ENCODE measurements around the gene CCR6. TPM values are rescaled to one million over a fixed set of nuclear protein-coding genes. Genes with fewer than 3 reads are reported as not detected.

Gene CCR6
- total RNA-seq, 1 experiment from 2014 or later: not detected

DNA sequence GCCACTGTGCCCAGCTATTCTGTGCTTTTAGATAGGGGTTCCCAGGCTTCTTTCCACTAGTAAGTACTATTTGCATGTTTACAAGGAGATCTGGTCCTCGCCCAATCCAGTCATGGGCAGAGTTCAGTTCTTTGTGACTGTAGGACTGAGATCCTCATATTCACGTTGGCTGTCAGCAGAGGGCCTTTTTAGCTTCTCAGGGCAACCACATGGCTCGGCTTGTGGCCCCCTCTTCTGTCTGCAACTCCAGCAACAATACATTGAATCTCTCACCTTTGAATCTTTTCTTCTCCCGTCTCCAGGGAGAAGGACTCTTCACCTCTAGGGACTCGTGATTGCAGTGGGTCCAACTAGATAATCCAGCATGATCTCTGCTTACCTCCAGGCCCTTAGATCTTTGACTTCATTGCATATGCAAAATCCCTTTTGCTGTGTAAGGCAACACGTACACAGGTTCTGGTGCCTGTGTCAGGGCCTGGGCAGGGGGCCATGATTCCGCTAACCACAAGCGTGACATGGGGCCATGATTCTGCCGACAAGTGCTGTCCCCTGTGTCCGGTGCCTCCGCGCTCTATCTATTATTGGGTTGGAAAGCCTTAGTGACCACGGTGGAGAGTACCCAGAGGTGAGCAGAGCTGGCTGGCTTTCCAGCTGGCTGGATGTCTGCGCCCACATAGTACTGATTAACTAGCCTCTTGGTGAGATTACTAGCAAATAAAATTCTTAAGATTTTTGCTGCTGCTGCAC is 5.1 kb downstream of the CCR6 start:
- no peaks in the 10 kb centered on the region for H3K9me3 ChIP-seq
- no peak overlapping the region for H3K4me3 ChIP-seq
- no peak for DNase-seq
- H3K36me3 ChIP-seq: no peaks in the 10 kb centered on the region
- no peaks in the 10 kb centered on the region for H3K27me3 ChIP-seq

DNA sequence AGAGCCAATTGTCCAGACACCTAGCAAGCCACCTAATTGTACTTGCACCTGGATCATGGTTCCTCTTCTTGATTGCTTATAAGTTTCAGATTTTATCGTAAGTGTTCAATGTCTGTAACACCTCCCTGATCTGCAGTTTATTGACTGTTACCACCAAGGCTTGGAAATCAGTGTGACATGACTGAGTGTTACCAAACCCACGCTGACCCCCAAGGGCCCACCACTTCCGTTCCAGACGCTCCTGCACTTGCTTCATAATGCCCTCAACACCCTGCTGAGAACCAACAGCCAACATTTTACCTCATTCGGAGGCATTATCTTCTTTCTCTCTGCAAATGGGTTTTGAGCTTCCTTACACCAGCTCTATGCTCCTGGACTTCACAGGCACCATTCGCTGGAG is 6.3 kb downstream of the CCR6 start:
- DNase-seq: no peak
- Histone ChIP-seq H3K36me3 (no peaks in the 10 kb centered on the region), H3K27me3 (no peaks in the 10 kb centered on the region), H3K9me3 (no peaks in the 10 kb centered on the region), H3K4me3 (no peak overlapping the region)

DNA sequence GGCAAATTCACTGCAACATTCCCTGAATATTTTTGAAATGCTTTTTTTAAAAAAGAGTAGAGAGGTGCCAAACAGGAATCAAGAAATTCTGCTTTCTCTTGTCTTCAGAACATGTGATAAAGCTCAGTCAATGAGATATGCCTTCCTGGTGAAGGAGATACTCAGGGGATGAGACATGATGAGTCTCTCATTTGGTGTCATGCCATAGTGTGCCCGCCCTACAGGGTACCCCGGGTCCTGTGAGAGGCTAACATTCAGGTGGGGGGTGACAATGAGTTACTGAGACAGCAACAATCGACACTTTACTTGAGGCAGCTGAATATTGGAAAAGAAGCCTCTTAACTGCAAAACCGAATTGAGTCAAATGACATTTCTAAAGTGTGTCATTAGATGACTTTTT is 6.7 kb downstream of the CCR6 start:
- Histone ChIP-seq H3K9me3 (no peaks in the 10 kb centered on the region), H3K27me3 (no peaks in the 10 kb centered on the region), H3K36me3 (no peaks in the 10 kb centered on the region), H3K4me3 (no peak overlapping the region)
- no peak for DNase-seq

DNA sequence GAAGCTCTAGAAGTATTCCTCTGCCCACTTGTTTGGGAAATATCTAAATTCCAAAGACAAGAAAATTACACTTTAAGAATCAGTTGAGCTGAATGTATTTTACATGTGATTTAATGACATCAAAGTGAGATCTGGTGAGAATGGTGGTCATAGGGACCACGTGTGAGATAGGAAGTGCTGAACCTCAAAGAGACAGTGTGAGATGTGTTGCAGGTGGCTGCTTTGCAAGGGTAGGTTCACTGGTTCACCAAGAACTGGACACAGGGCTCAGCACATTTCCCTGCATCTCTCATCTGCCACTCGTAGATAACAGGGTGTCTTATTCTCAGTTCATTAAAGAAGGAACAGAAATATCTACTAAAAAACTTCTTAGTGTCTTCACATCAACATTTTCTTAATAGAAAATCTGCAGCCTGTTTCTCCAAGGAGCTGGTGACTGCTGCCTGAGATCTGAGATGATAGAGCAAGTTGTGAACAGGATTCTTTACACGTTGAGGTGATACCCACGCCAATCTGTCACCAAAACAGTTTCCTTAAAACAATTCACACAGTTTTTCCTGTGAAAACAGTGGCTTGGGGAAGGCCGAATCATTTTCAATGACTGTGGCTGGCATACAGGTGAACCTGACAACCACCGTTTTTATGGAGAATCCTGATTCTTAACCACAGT is 7.2 kb downstream of the CCR6 start:
- DNase-seq: no peak
- no peaks in the 10 kb centered on the region for H3K27me3 ChIP-seq
- no peaks in the 10 kb centered on the region for H3K36me3 ChIP-seq
- no peaks in the 10 kb centered on the region for H3K9me3 ChIP-seq
- no peak overlapping the region for H3K4me3 ChIP-seq

DNA sequence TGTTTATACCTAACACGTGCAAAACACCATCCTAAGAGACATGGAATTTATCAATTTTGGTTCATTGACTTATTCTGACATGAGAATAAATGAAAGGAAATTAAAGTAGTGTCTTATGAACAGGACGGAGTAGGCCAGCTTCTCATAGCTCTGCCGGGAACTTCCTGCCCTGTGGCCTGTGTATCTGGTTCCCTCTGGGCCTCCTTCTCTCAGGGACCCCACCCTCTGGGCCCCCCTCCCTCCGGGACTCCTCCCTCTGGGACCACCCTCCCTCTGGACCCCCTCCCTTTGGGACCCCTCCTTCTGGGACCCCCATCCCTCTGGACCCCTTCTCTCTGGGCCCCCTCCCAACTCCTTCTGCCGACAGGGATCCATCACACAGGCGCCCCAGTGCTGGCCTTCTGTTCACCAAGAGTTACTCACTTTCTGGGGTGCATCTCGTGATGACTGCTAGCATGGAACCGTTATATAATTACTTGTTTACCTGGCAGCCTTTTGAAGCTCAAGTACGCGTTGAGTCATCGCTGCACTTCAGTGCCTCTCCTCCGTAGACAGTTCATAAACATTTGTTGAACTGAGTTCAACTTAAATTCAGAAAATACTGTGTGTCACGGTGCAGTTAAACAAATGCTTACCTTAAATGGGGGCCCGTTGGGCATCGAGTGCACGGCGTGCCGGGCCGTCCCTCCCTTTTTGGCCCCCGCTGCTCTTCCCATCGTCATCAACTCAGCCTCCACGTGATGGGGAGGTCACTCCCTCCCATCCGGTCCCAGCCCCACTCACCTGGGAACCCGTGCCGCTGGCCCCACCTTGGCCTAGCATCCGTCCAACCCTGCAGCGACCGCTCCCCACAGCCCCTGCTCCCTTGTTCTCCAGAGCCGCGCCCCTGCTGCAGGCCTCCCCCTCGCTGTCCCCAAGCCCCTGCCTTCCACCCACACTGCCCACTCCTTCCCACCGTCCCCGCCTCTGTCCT is 8.1 kb downstream of the CCR6 start:
- H3K4me3 ChIP-seq: no peak overlapping the region
- no peaks in the 10 kb centered on the region for H3K27me3 ChIP-seq
- H3K9me3 ChIP-seq: no peaks in the 10 kb centered on the region
- DNase-seq: no peak
- H3K36me3 ChIP-seq: no peaks in the 10 kb centered on the region

DNA sequence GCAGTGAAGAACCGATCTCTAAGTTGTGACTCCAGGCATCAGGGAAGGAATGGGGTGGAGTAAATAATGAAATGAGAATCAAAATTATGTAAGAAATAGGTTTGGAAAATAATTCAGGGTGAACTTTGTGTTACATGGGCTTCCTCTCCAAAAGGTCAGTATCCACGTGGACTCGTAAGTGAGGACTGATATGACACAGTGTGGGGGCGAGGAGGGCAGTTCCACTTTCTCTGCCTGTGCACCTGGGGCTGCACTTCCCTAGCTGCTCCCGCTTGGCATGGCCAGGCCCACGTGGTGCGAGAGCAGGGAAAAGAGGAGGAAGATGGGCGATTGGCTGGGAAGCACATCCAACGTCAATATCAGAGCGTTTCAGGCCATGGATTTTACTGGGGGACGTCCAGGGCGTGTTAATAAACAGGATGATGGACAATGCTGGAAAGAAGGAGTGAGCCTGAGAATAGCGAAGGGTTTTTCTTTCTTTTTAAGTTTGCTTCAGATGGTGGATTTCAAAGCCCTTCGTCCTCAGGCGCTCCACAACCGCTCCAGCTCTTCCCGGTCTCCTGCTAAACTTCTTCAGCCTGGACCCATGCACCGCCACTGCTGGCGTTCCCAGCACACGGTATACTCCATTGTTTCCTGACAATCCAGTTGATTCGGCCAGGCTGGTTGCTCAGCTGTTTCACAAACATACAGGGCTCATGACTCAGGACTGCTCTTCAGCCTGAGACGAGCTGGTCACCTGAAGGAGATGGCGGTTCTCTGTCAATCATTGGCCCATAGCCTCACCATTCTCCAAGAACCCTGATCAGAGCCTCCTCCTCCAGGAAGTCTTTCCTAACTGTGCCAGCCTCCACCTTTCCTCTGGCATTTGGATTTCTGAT is 11.8 kb downstream of the CCR6 start:
- Histone ChIP-seq H3K36me3 (no peaks in the 10 kb centered on the region), H3K27me3 (no peaks in the 10 kb centered on the region), H3K4me3 (no peak overlapping the region), H3K9me3 (no peaks in the 10 kb centered on the region)
- DNase-seq: no peak

DNA sequence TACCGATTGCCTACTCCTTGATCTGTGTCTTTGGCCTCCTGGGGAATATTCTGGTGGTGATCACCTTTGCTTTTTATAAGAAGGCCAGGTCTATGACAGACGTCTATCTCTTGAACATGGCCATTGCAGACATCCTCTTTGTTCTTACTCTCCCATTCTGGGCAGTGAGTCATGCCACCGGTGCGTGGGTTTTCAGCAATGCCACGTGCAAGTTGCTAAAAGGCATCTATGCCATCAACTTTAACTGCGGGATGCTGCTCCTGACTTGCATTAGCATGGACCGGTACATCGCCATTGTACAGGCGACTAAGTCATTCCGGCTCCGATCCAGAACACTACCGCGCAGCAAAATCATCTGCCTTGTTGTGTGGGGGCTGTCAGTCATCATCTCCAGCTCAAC is 13.5 kb downstream of the CCR6 start:
- DNase-seq: no peak
- H3K4me3 ChIP-seq: no peak overlapping the region
- H3K27me3 ChIP-seq: no peaks in the 10 kb centered on the region
- H3K36me3 ChIP-seq: no peaks in the 10 kb centered on the region
- H3K9me3 ChIP-seq: no peaks in the 10 kb centered on the region

DNA sequence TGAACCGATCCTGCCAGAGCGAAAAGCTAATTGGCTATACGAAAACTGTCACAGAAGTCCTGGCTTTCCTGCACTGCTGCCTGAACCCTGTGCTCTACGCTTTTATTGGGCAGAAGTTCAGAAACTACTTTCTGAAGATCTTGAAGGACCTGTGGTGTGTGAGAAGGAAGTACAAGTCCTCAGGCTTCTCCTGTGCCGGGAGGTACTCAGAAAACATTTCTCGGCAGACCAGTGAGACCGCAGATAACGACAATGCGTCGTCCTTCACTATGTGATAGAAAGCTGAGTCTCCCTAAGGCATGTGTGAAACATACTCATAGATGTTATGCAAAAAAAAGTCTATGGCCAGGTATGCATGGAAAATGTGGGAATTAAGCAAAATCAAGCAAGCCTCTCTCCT is 14.2 kb downstream of the CCR6 start:
- no peak for DNase-seq
- H3K4me3 ChIP-seq: no peak overlapping the region
- no peaks in the 10 kb centered on the region for H3K36me3 ChIP-seq
- H3K9me3 ChIP-seq: no peaks in the 10 kb centered on the region
- H3K27me3 ChIP-seq: no peaks in the 10 kb centered on the region

DNA sequence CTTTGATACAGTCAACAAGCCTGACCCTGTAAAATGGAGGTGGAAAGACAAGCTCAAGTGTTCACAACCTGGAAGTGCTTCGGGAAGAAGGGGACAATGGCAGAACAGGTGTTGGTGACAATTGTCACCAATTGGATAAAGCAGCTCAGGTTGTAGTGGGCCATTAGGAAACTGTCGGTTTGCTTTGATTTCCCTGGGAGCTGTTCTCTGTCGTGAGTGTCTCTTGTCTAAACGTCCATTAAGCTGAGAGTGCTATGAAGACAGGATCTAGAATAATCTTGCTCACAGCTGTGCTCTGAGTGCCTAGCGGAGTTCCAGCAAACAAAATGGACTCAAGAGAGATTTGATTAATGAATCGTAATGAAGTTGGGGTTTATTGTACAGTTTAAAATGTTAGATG is 15.0 kb downstream of the CCR6 start:
- H3K27me3 ChIP-seq: no peaks in the 10 kb centered on the region
- no peak overlapping the region for H3K4me3 ChIP-seq
- DNase-seq: no peak
- no peaks in the 10 kb centered on the region for H3K9me3 ChIP-seq
- H3K36me3 ChIP-seq: no peaks in the 10 kb centered on the region

DNA sequence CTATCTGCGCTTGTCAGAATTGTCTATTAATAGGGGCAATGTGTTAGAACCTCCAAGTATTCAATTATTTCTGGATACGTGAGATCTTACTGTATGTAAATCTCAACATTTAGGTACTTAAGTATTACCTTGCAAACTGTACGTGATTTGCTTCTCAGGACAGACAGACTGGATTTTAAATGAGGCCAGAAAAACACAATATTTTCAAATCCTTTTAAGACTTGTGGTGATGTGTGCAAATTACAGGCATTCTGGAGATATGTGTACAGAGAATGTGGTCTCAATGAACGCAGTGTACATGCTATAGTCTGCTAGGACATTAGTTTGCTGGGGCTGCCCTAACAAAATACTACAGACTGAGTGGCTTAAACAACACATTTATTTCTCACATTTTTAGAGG is 16.9 kb downstream of the CCR6 start:
- Histone ChIP-seq H3K4me3 (no peak overlapping the region), H3K27me3 (no peaks in the 10 kb centered on the region), H3K9me3 (no peaks in the 10 kb centered on the region), H3K36me3 (no peaks in the 10 kb centered on the region)
- no peak for DNase-seq

DNA sequence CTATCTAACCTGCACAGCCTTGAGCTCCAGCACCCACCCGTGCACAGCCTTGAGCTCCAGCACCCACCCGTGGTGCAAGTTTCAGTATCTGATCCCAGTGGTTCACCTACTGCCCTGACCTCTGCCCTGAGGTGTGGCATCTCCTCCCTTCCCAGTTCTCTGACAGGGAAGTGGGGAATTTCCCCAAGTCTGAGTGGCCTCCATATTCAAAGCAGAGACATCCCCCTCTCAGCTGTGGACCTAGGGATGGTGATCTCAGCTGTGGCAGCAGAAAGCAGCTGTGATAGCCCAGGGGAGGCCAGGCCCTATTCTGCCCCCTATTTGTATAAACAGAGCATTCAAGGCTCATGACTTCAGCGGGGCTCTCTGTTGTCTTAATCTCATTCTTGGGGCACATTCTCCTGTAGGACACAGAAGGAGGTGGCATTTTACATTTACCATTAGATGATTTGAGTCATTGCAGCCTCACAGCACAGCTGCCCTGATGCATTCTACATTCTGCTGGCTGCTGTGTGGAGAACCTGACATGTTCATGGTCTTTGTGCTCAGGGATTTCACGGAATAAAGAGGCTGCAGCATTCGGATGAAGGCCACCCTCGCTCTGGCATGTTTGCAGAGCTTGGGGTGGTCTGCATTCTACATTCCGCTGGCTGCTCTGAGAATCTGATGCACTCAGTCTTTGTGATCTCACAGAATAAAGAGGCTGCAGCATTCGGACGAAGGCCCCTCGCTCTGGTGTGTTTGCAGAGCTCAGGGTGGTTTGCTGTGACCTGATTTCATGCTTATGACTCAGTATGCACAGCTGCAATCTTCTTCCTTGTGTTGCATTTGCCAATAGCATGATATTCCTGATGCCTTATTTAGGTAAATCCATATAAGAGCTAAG is 17.9 kb downstream of the CCR6 start:
- Histone ChIP-seq H3K27me3 (no peaks in the 10 kb centered on the region), H3K9me3 (no peaks in the 10 kb centered on the region), H3K36me3 (no peaks in the 10 kb centered on the region), H3K4me3 (no peak overlapping the region)
- no peak for DNase-seq

DNA sequence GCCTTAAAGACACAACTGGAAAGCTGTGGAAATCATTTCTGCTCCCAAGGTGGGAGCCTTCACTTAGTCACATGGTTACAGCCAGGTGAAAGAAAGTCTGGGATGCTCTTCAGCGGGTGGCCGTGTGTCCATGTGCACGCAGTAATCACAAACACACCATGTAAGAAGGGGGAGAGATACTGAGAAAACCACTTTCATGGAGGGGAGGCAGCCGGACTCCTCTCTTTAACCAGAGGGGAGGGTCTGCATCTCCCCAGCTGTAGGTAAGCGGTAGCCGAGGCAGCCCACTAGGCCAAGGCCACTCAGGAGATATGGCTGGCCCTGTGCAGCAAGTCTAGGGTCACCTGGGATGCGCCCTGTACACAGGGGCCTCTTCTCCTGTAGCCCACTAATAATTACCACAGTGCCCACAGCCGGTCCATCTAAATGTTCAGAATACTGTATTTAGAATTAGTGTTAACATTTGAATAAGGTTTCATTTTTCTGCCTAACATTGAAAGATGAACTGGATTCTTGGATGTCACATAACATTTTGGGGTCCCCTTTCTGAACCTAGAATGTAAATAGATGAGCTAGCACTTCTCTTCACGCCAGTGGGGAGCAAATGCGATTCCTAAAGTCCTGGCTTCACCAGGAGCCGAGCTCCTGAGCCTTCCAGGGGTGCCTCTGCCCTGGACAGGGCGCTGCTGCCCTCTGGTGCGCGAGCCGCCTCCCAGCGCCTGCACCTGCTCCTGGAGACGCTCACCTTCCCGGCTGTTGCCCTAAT is 19.0 kb downstream of the CCR6 start:
- no peaks in the 10 kb centered on the region for H3K27me3 ChIP-seq
- H3K36me3 ChIP-seq: no peaks in the 10 kb centered on the region
- peak; percentile 19 for DNase-seq
- H3K9me3 ChIP-seq: no peaks in the 10 kb centered on the region
- no peak overlapping the region for H3K4me3 ChIP-seq

DNA sequence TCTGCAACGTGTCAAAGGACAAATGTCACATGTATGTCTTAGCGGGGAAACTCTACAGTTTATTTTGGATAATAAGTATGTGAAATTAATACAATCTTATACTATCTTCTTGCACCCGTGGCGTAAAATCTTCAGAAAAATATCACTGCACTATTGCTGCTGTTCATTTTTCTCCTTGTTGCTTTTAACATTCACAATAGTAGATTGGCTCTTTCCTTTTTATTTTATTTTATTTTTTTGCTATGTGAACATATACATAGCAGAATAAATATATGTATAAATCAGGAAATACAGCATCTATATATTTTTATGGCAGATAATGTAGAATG is 19.5 kb downstream of the CCR6 start:
- DNase-seq: no peak
- no peaks in the 10 kb centered on the region for H3K27me3 ChIP-seq
- H3K9me3 ChIP-seq: no peaks in the 10 kb centered on the region
- H3K36me3 ChIP-seq: no peaks in the 10 kb centered on the region
- H3K4me3 ChIP-seq: no peak overlapping the region

DNA sequence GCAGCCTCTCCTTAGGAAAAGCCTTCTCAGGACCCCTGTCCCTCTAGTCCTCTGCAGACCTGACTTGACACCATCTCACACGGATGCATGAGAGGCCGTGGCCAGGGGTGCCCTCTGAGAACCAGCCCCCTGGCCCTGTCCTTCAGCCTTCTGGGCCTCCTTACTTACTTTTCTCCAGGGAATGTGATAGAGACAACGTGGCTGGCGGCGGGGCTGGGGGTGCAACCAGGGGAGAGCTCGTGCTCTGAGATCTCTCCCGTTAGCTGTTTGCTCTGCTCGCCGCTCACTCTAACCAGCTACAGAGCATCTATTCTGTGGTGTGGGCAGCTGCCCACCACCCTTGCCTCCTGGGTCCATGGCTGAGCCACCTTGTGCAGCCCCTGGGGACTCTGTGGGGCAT is 20.1 kb downstream of the CCR6 start:
- H3K27me3 ChIP-seq: no peaks in the 10 kb centered on the region
- H3K36me3 ChIP-seq: no peaks in the 10 kb centered on the region
- H3K9me3 ChIP-seq: no peaks in the 10 kb centered on the region
- no peak for DNase-seq
- no peak overlapping the region for H3K4me3 ChIP-seq

DNA sequence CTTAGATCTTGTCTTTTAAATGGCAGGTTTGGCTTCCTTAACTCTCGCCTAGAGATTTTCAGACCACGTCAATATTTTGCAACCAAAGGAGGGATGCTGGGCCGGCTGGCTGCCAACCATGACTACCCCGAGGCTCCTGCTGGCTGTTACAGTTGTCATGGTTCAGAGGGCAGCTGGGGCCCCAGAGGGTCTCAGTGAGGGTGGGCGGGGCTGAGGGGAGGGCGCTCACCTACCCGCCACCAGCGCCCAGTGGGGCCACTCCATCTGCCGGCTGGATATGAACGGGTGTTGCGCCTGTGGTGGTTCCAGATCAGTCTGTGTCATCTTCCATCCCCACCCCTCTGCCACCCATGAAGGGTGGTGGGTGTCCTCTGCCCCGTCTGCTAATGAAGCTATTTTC is 22.6 kb downstream of the CCR6 start:
- Histone ChIP-seq H3K9me3 (no peaks in the 10 kb centered on the region), H3K4me3 (no peak overlapping the region), H3K36me3 (no peaks in the 10 kb centered on the region), H3K27me3 (no peaks in the 10 kb centered on the region)
- DNase-seq: no peak

Data from MG63 (cell line).